Glutamatergic neuron (in vitro differentiated cells): ENCODE measurements around the gene IQSEC3. TPM values are rescaled to one million over a fixed set of nuclear protein-coding genes. Genes with fewer than 3 reads are reported as not detected.
A peak's percentile ranks its signal among the peaks of the same experiment; 100 is the strongest.

Source experiments
- DNase-seq: peaks from one replicate; pipeline ENCODE4 v3.0.0; 2022
- H3K27ac Mint-ChIP-seq: one replicate; pipeline ENCODE4 v1.8.0; 2020; ENCODE audit warnings: mild to moderate bottlenecking, mixed read lengths, inconsistent platforms; ENCODE audit not compliant: unreplicated experiment
- H3K27me3 Mint-ChIP-seq: one replicate; pipeline ENCODE4 v1.8.0; 2020; ENCODE audit warnings: mild to moderate bottlenecking, moderate library complexity, mixed read lengths, inconsistent platforms; ENCODE audit not compliant: unreplicated experiment
- H3K36me3 Mint-ChIP-seq: one replicate; pipeline ENCODE4 v1.8.0; 2020; ENCODE audit warnings: mild to moderate bottlenecking, mixed read lengths, inconsistent platforms; ENCODE audit not compliant: unreplicated experiment
- H3K4me1 Mint-ChIP-seq: one replicate; pipeline ENCODE4 v1.8.0; 2020; ENCODE audit warnings: mild to moderate bottlenecking, low read depth, mixed read lengths, inconsistent platforms; ENCODE audit not compliant: unreplicated experiment
- H3K4me3 Mint-ChIP-seq: one replicate; pipeline ENCODE4 v1.8.0; 2020; ENCODE audit warnings: mild to moderate bottlenecking, mixed read lengths, inconsistent platforms; ENCODE audit not compliant: unreplicated experiment
- H3K9me3 Mint-ChIP-seq: one replicate; pipeline ENCODE4 v1.8.0; 2020; ENCODE audit warnings: mild to moderate bottlenecking, moderate library complexity, mixed read lengths, inconsistent platforms; ENCODE audit not compliant: unreplicated experiment
- total RNA-seq: library from RNA; stranded (reverse); fragmentation: NEBNext Ultra II Directional; extraction: Animal tissue kit (Norgen Biotek cat#: 25700); gene quantifications from one replicate; pipeline ENCODE4 v1.2.1, GENCODE V29; 2021; ENCODE audit not compliant: unreplicated experiment
- TF ChIP-seq, protein P1 (sequence below): fragments of 200-600 bp; sonication (generic); IDR thresholded peaks from one replicate; pipeline ENCODE4 v1.5.0; 2021; ENCODE audit not compliant: partially characterized antibody, unreplicated experiment

IQSEC3 gene
- total RNA-seq, 1 donor from 2014 or later = 41.4 TPM

DNA sequence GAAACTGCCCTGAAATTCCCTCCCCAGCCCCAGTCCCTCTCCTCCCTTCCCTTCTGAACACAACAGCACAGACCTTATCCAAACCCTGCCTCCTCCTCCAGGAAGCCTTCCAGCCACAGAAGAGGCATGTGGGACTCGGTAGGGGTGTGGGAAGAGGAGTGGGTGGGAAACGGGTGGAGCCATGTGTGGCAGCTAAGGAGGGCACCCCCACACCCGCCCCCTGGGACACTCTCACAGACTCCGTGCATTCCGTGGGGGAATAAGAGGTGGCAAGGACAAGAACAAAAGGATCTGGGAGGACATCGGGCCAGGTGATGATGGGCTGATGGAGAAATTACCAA is 123.0 kb downstream of the IQSEC3 start:
- H3K4me3 Mint-ChIP-seq = no peak overlapping the region
- peaks cover 6% of the 10 kb centered on the region for H3K36me3 Mint-ChIP-seq
- no peak overlapping the region for H3K27ac Mint-ChIP-seq
- H3K9me3 Mint-ChIP-seq = peaks cover 9% of the 10 kb centered on the region
- peaks cover 25% of the 10 kb centered on the region for H3K4me1 Mint-ChIP-seq
- TF ChIP-seq, protein P1, sequence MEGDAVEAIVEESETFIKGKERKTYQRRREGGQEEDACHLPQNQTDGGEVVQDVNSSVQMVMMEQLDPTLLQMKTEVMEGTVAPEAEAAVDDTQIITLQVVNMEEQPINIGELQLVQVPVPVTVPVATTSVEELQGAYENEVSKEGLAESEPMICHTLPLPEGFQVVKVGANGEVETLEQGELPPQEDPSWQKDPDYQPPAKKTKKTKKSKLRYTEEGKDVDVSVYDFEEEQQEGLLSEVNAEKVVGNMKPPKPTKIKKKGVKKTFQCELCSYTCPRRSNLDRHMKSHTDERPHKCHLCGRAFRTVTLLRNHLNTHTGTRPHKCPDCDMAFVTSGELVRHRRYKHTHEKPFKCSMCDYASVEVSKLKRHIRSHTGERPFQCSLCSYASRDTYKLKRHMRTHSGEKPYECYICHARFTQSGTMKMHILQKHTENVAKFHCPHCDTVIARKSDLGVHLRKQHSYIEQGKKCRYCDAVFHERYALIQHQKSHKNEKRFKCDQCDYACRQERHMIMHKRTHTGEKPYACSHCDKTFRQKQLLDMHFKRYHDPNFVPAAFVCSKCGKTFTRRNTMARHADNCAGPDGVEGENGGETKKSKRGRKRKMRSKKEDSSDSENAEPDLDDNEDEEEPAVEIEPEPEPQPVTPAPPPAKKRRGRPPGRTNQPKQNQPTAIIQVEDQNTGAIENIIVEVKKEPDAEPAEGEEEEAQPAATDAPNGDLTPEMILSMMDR = no peak
- DNase-seq = no peak
- H3K27me3 Mint-ChIP-seq = peaks cover 16% of the 10 kb centered on the region

DNA sequence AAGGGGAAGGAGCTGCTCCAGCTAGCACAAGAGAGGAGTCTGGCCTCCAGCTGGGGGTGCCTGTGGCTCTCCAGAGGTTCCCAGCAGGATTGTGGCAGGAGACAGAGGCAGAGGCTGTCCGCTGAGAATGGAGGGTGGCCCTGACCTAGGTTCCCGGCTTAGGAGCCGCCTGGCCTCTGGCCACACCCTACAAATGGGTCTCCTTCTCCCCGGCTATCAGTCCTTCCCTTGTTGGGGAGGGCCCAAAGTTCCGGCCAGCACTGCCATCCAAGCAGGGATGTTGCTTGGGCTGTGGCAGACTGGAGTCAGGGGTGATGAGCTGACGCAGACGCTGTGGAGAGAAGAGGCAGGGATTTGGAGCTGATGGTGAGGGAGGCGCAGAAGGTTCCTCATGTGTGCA is 124.3 kb downstream of the IQSEC3 start:
- H3K36me3 Mint-ChIP-seq = peaks cover 6% of the 10 kb centered on the region
- H3K4me3 Mint-ChIP-seq = no peak overlapping the region
- H3K9me3 Mint-ChIP-seq = peaks cover 6% of the 10 kb centered on the region
- H3K27ac Mint-ChIP-seq = no peak overlapping the region
- peaks cover 18% of the 10 kb centered on the region for H3K27me3 Mint-ChIP-seq
- DNase-seq = no peak
- TF ChIP-seq, protein P1 = no peak
- H3K4me1 Mint-ChIP-seq = peaks cover 17% of the 10 kb centered on the region

DNA sequence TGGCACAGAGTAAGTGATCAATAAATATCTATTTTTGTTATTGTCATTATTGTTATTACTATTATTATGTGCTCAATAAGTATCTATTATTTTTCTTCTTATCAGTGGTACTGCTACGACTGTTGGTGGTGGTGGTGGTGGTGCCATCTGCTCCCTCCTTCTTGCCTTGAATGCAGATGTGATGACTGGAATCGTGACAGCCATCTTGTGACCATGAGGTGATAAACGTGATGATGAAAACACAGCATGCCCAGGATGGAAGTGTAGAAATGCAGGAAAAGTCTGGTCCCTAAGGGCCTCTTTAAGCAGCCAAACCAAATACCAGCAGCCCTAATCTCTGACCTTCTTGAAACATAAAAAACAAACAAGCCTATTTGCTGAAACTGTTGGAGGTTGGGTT is 125.0 kb downstream of the IQSEC3 start:
- DNase-seq = no peak
- peaks cover 18% of the 10 kb centered on the region for H3K27me3 Mint-ChIP-seq
- peaks cover 15% of the 10 kb centered on the region for H3K4me1 Mint-ChIP-seq
- TF ChIP-seq, protein P1 = no peak
- H3K4me3 Mint-ChIP-seq = no peak overlapping the region
- peaks cover 6% of the 10 kb centered on the region for H3K9me3 Mint-ChIP-seq
- peaks cover 6% of the 10 kb centered on the region for H3K36me3 Mint-ChIP-seq
- peak overlapping the region; percentile 55 for H3K27ac Mint-ChIP-seq

DNA sequence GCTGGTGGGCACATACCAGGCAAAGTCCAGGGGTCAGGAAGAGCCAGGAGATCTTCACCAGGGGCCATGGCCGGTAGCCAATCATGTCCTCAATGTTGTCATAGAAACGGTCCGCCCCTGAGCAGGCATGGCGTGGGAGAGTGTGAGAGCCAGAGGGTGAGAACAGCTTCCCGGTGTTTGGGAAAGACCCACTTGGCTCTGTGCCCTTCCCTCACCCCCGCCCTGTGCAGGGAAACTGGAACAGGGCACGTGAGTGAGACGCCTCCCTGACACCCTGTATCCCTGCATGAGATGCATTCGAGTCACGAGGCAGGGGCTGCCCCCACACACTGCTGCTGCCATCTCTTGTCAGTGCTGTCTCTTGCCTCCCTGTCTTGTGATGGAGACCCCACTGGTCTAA is 126.7 kb downstream of the IQSEC3 start:
- no peak for DNase-seq
- H3K4me3 Mint-ChIP-seq = no peak overlapping the region
- H3K36me3 Mint-ChIP-seq = no peaks in the 10 kb centered on the region
- TF ChIP-seq, protein P1 = no peak
- H3K27me3 Mint-ChIP-seq = peaks cover 18% of the 10 kb centered on the region
- H3K9me3 Mint-ChIP-seq = peaks cover 10% of the 10 kb centered on the region
- no peak overlapping the region for H3K27ac Mint-ChIP-seq
- peaks cover 11% of the 10 kb centered on the region for H3K4me1 Mint-ChIP-seq

DNA sequence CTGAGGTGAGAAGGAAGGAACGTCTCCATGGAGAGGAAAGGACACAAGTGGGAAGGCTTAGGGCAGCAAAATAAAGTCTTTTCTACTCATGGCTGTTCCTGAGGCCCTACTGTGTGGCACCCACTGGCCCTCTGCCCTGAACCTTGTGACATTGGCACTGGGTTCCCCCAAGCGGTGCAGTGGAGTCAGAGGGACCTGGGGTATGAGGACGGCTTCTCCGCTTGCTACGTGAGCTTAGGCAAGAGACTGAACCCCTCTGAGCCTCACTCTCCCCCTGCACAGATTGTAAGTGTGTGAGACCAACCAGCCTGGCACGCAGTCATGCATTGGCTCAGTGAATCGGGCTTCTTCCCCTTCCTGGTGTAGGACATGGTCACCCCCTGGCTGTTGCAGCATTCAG is 127.7 kb downstream of the IQSEC3 start:
- Mint-ChIP-seq H3K9me3 (peaks cover 7% of the 10 kb centered on the region), H3K27ac (no peak overlapping the region), H3K27me3 (peaks cover 11% of the 10 kb centered on the region), H3K36me3 (no peaks in the 10 kb centered on the region), H3K4me3 (no peak overlapping the region), H3K4me1 (peaks cover 12% of the 10 kb centered on the region)
- DNase-seq = no peak
- TF ChIP-seq, protein P1 = no peak
